ENCODE results near the gene RBM18. TPM values are rescaled to one million over a fixed set of nuclear protein-coding genes. Genes with fewer than 3 reads are reported as not detected.

RBM18 gene
- total and polyA plus RNA-seq, 2 donors (not counting 1 experiment from before 2014, with no cell fraction given), result 9.7 to 12.4 TPM

- Mint-ChIP-seq H3K27ac (no peak overlapping the region), H3K4me3 (no peak overlapping the region), H3K27me3 (no peaks in the 10 kb centered on the region), H3K9me3 (ENCODE audit: insufficient read depth) (no peaks in the 10 kb centered on the region), H3K4me1 (peaks cover 36% of the 10 kb centered on the region)
- ChIA-PET CTCF (interaction anchor here (0.9 kb wide), 1 partner anchor 89 kb away, joined by 3 read pairs; no protein-coding TSS in a partner anchor), POLR2A (no interaction called here)
- H4K20me1 ChIP-seq (ENCODE audit: control insufficient read depth, insufficient read depth, low read length, poor library complexity, severe bottlenecking), result peaks cover under 1% of the 10 kb centered on the region
- peaks cover 23 to 25% of the 10 kb centered on the region in 2 donors for H3K4me1 ChIP-seq (ENCODE audit: control insufficient read depth in 2 of 2, insufficient read depth in 2 of 2, low read length in 2 of 2)
- peaks cover 0 to 31% of the 10 kb centered on the region in 2 experiments for H3K36me3 ChIP-seq (replicated peaks in 1 of 2; ENCODE audit: control extremely low read depth in 1 of 2, control insufficient read depth in 1 of 2, extremely low read depth in 1 of 2, insufficient read depth in 2 of 2, low read length in 1 of 2)
- no peak overlapping the region for H3K9ac ChIP-seq (ENCODE audit: low read length)
- peak overlapping the region in 1 of 2 donors; percentile 34 for H3K27ac ChIP-seq (ENCODE audit: low read length in 2 of 2)
- H3K4me2 ChIP-seq (replicated peaks; ENCODE audit: low read depth, low read length, poor library complexity, severe bottlenecking), result no peak overlapping the region
- DNase-seq (no peak), ATAC-seq (ENCODE audit: low read depth) (no peak)
- WGBS (ENCODE audit: insufficient coverage), result no CpG with 5 or more reads among the region's 1 CpG
- H3K9me3 ChIP-seq (ENCODE audit: control extremely low read depth in 1 of 3, control insufficient read depth in 2 of 3, insufficient read depth in 1 of 3, low read length in 2 of 3), result no peaks in the 10 kb centered on the region
- intact Hi-C loops (cut with micrococcal nuclease), result loop anchor here (10.0 kb wide), 2 partner anchors 193 to 683 kb away; partner anchors contain the start of gene RABGAP1
- H3K27me3 ChIP-seq (replicated peaks in 1 of 4; ENCODE audit: control extremely low read depth in 1 of 4, control insufficient read depth in 3 of 4, insufficient read depth in 4 of 4, low read length in 3 of 4), result no peaks in the 10 kb centered on the region
- TF ChIP-seq EZH2 (IDR thresholded peaks at IDR 0.05; ENCODE audit: borderline replicate concordance, insufficient read depth, low read depth, low read length, poor library complexity, severe bottlenecking), result no peak
- no peak for TF ChIP-seq CTCF (IDR thresholded peaks at IDR 0.05)
- H3K4me3 ChIP-seq (ENCODE audit: control extremely low read depth in 1 of 5, extremely low read depth in 1 of 5, insufficient read depth in 1 of 5, low read depth in 2 of 5, low read length in 4 of 5), result no peak overlapping the region
- H2AFZ ChIP-seq (ENCODE audit: insufficient read depth, low read depth, low read length, poor library complexity, severe bottlenecking), result no peak overlapping the region
- peaks cover 65% of the 10 kb centered on the region for H3K79me2 ChIP-seq (ENCODE audit: control insufficient read depth, insufficient read depth, low read length)
These were observed 2.6 kb downstream of the RBM18 start for GRCh38 chr9:122262073-122262472.

- Mint-ChIP-seq H3K9me3 (ENCODE audit: insufficient read depth) (no peaks in the 10 kb centered on the region), H3K27ac (no peak overlapping the region), H3K4me1 (peaks cover 35% of the 10 kb centered on the region), H3K27me3 (no peaks in the 10 kb centered on the region), H3K4me3 (no peak overlapping the region)
- ChIA-PET CTCF (interaction anchor here (0.9 kb wide), 1 partner anchor 89 kb away, joined by 3 read pairs; no protein-coding TSS in a partner anchor), POLR2A (no interaction called here)
- ATAC-seq (ENCODE audit: low read depth) (no peak), DNase-seq (no peak)
- intact Hi-C loops (cut with micrococcal nuclease), result loop anchor here (10.0 kb wide), 2 partner anchors 193 to 683 kb away; partner anchors contain the start of gene RABGAP1
- Histone ChIP-seq H3K4me1 (ENCODE audit: control insufficient read depth in 2 of 2, insufficient read depth in 2 of 2, low read length in 2 of 2) (peaks cover 23 to 25% of the 10 kb centered on the region in 2 donors), H3K9ac (ENCODE audit: low read length) (no peak overlapping the region), H3K4me2 (replicated peaks; ENCODE audit: low read depth, low read length, poor library complexity, severe bottlenecking) (no peak overlapping the region), H3K27me3 (replicated peaks in 1 of 4; ENCODE audit: control extremely low read depth in 1 of 4, control insufficient read depth in 3 of 4, insufficient read depth in 4 of 4, low read length in 3 of 4) (no peaks in the 10 kb centered on the region), H3K9me3 (ENCODE audit: control extremely low read depth in 1 of 3, control insufficient read depth in 2 of 3, insufficient read depth in 1 of 3, low read length in 2 of 3) (no peaks in the 10 kb centered on the region), H4K20me1 (ENCODE audit: control insufficient read depth, insufficient read depth, low read length, poor library complexity, severe bottlenecking) (peaks cover 3% of the 10 kb centered on the region), H3K4me3 (ENCODE audit: control extremely low read depth in 1 of 5, extremely low read depth in 1 of 5, insufficient read depth in 1 of 5, low read depth in 2 of 5, low read length in 4 of 5) (no peak overlapping the region), H3K79me2 (ENCODE audit: control insufficient read depth, insufficient read depth, low read length) (peaks cover 61% of the 10 kb centered on the region), H3K36me3 (replicated peaks in 1 of 2; ENCODE audit: control extremely low read depth in 1 of 2, control insufficient read depth in 1 of 2, extremely low read depth in 1 of 2, insufficient read depth in 2 of 2, low read length in 1 of 2) (peaks cover 0 to 35% of the 10 kb centered on the region in 2 experiments), H2AFZ (ENCODE audit: insufficient read depth, low read depth, low read length, poor library complexity, severe bottlenecking) (no peak overlapping the region), H3K27ac (ENCODE audit: low read length in 2 of 2) (no peak overlapping the region)
- WGBS (ENCODE audit: insufficient coverage), result no CpG with 5 or more reads among the region's 1 CpG
- no peak for TF ChIP-seq EZH2 (IDR thresholded peaks at IDR 0.05; ENCODE audit: borderline replicate concordance, insufficient read depth, low read depth, low read length, poor library complexity, severe bottlenecking)
- no peak for TF ChIP-seq CTCF (IDR thresholded peaks at IDR 0.05)
These were observed 3.2 kb downstream of the RBM18 start for GRCh38 chr9:122261469-122261881.
